A549 treated with DMSO at 1 μM for 4 hours (cell line): ENCODE data around the gene CPSF7. TPM values are rescaled to one million over a fixed set of nuclear protein-coding genes. Genes with fewer than 3 reads are reported as not detected.

Experiments used
- total RNA-seq: library from RNA; stranded (reverse); fragments of 200-300 nt; extraction: Qiagen RNA extraction; gene quantifications from 5 replicates; pipeline ENCODE4 v1.2.3, GENCODE V29; 2022; ENCODE audit warnings: low read depth

Gene CPSF7, protein sequence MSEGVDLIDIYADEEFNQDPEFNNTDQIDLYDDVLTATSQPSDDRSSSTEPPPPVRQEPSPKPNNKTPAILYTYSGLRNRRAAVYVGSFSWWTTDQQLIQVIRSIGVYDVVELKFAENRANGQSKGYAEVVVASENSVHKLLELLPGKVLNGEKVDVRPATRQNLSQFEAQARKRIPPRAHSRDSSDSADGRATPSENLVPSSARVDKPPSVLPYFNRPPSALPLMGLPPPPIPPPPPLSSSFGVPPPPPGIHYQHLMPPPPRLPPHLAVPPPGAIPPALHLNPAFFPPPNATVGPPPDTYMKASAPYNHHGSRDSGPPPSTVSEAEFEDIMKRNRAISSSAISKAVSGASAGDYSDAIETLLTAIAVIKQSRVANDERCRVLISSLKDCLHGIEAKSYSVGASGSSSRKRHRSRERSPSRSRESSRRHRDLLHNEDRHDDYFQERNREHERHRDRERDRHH
- total RNA-seq, result 73.7 to 78.3 TPM (median 75.8 TPM) in 5 replicates

GRCh38 chr11:61429691-61430582 is at the start of gene CPSF7, which contains the start of gene SDHAF2:
CPSF7 (minus strand) TSS chr11:61429975; CDS start chr11:61429235, 740 bp downstream.
SDHAF2 (plus strand) TSS chr11:61430124; CDS start chr11:61430147, 23 bp downstream.

GRCh38 chr11:61361741-61362541 is 67.8 kb downstream of the CPSF7 start, which contains the start of the genes CYB561A3 and TMEM138:
CYB561A3 (minus strand) TSS chr11:61361882; CDS start chr11:61356713, 5,169 bp downstream.
TMEM138 (plus strand) TSS chr11:61362374; CDS start chr11:61364391, 2,017 bp downstream.

Other genes with a start within 250 kb of the CPSF7 start
- gene PGA3, start 226.5 kb downstream of the CPSF7 start, total RNA-seq, result not detected in 5 replicates
- not detected in 5 replicates for gene PGA4, start 207.6 kb downstream of the CPSF7 start, total RNA-seq
- 0.10 TPM in 1 of 5 replicates, not detected in the others for gene PGA5, start 188.8 kb downstream of the CPSF7 start, total RNA-seq
- gene VWCE, start 134.7 kb downstream of the CPSF7 start, total RNA-seq, result 0.38 to 0.77 TPM (median 0.57 TPM) in 5 replicates
- gene DDB1, start 96.9 kb downstream of the CPSF7 start, total RNA-seq, result 161 to 182 TPM (median 172 TPM) in 5 replicates
- gene TKFC, start 96.7 kb downstream of the CPSF7 start, total RNA-seq, result 46.8 to 76.0 TPM (median 71.1 TPM) in 5 replicates
- 41.2 to 50.1 TPM (median 47.6 TPM) in 5 replicates for gene CYB561A3, start 68.1 kb downstream of the CPSF7 start, total RNA-seq
- 75.0 to 125 TPM (median 111 TPM) in 5 replicates for gene TMEM138, start 67.6 kb downstream of the CPSF7 start, total RNA-seq
- gene TMEM216, start 37.4 kb downstream of the CPSF7 start, total RNA-seq, result 16.4 to 20.8 TPM (median 19.5 TPM) in 5 replicates
- 36.8 to 52.5 TPM (median 44.7 TPM) in 5 replicates for gene SDHAF2, start 149 bp upstream of the CPSF7 start, total RNA-seq
- 0.10 to 0.23 TPM (median 0.14 TPM) in 5 replicates for gene LRRC10B, start 78.8 kb upstream of the CPSF7 start, total RNA-seq
- 0.92 to 1.2 TPM (median 1.1 TPM) in 5 replicates for gene SYT7, start 151.1 kb upstream of the CPSF7 start, total RNA-seq